GM19351 (cell line): ENCODE data around the gene COX14.
"Not testable (repeated sequence)": the region's sequence is repeated elsewhere in the genome, so short reads cannot be mapped to it uniquely, and the experiment has no call there.

Experiments used
- ATAC-seq: cut with Tn5 transposase; IDR thresholded peaks from one replicate; pipeline ENCODE4 v1.9.1; 2021; ENCODE audit warnings: mild to moderate bottlenecking, moderate library complexity; ENCODE audit not compliant: unreplicated experiment

COX14 gene

DNA sequence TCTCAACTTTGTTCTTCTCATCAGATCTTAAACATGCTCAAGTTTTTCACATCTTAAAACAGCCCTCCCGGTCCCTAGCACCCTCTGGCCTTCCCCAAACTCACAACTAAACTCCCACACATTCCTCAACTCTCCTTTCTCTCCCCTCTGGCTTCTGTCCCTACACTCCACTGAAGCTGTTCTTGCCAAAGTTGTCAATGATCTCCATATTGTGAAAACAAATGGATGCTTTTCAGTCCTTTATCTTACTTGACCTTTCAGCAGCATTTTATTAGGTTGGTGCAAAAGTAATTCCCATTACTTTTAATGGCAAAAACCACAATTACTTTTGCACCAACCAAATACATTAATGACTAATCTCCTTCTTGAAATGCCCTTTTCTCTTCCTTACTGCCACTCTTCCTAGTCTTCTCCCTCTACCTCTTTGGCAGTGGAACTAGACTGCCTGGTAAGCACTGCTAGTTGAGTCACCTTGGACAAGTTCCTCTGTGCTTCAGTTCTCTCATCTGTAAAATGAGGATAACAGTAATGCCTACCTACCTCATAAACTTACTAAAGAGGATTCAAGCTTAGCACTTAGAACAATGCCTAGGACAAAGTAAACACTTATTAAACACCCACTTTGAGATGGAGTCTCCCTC, 39.1 kb downstream of the COX14 start:
- no peak for ATAC-seq

DNA sequence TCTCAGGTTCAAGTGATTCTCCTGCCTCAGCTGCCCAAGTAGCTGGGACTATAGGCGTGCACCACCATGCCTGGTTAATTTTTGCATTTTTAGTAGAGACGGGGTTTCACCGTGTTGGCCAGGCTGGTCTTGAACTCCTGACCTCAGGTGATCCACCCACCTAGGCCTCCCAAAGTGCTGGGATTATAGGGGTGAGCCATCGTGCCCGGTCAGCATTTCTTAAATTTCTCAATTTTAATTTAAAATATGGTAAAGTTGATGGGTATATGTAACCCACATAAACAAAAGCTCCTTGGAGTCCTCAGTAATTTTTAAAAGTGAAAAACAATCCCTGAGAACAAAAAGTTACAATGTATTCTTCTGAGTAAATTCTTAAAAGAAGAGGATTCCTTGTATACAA, 42.9 kb downstream of the COX14 start:
- ATAC-seq = not testable (repeated sequence)

DNA sequence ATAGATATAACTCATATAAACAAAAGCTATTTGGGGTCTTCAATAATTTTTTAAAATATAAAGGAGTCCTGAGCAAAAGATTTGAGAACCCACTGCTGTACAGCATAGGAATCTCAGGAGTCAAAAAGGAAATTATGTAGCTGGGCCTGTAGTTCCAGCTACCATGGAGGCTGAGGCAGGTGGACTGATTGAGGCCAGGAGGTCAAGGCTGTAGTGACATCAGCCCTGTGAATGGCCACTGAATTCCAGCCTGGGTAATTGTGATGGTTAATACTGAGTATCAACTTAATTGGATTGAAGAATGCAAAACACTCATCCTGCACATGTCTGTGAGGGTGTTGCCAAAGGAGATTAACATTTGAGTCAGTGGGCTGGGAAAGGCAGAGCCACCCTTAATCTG, 44.6 kb downstream of the COX14 start:
- no peak for ATAC-seq

DNA sequence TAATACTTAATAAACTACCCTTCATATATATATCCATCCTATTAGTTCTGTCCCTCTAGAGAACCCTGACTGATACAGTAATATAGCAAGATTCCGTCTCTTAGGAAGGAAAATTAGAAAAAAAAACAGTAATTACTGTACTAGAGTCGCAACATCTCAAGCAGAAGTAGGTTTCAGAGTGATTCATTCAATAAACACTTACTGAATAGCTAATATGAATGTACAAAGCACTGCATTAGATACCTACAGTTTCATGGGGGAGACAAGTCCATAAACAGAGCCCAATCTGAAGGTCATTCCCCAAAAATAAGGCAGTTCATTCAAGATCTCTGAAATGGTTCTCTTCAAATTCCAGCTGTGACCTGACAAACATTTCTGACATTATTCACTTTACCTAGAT, 45.2 kb downstream of the COX14 start:
- ATAC-seq = no peak

DNA sequence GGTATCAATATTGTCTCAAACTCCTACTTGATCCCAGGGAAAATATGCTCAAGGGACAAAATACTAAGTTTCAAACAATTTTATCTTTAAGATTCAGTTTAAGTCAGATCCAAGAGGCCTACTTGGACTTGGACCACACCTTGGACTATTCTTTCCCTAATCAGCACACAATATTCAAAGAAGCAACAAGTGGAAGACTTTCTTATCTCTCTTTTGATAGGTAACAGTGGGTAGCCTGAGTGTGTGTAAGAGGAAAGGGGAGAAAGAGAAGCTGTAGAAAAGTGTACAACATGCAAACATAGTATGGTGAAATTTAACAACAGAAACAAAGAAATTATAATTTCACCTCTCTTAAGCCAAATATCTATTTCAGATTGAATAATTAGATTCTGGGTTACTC, 48.6 kb downstream of the COX14 start:
- no peak for ATAC-seq

DNA sequence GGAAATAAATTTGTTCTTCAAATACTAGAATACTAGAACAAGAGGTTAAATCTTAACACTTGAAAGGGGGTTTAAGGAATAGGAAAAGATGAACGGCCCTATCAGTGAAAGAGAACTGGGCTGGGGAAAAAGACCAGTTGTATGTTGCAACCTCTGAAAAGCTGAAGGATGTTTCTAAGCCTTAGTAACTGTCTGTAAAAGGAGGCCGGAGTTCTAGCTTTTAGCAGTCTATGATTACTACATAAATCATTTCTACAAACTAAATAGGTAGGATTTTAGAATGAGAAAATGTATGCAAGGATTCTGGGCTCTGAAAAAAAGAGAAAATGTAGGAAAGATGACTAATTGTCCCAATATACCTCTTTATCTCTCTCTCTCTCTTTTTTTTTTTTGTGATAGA, 50.2 kb downstream of the COX14 start:
- ATAC-seq = no peak

DNA sequence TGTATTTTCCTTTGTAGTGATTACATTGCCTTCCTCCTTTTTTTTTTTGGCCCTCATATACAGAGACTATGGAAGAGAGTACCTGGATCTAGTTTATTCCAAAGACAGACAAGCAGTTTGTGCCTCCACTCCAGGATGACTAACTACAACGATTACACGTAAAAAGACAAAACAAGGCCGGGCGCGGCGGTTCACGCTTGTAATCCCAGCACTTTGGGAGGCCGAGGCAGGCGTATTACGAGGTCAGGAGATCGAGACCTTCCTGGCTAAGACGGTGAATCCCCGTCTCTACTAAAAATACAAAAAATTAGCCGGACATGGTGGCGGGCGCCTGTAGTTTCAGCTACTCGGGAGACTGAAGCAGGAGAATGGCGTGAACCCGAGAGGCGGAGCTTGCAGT, 52.9 kb downstream of the COX14 start:
- no peak for ATAC-seq

DNA sequence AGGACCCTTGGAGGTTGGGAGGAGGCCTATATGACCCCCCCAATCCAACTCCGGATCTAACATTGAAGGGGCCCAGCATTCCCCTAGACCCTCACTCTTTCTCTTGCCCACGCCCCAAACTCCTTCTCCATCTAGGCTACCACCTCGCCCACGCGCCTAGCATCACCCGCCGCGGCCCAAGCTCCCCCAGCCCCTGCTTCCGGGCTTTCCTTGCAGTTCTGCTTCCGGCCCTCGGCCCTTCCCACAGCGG, 54.7 kb downstream of the COX14 start:
- ATAC-seq = peak; percentile 33

DNA sequence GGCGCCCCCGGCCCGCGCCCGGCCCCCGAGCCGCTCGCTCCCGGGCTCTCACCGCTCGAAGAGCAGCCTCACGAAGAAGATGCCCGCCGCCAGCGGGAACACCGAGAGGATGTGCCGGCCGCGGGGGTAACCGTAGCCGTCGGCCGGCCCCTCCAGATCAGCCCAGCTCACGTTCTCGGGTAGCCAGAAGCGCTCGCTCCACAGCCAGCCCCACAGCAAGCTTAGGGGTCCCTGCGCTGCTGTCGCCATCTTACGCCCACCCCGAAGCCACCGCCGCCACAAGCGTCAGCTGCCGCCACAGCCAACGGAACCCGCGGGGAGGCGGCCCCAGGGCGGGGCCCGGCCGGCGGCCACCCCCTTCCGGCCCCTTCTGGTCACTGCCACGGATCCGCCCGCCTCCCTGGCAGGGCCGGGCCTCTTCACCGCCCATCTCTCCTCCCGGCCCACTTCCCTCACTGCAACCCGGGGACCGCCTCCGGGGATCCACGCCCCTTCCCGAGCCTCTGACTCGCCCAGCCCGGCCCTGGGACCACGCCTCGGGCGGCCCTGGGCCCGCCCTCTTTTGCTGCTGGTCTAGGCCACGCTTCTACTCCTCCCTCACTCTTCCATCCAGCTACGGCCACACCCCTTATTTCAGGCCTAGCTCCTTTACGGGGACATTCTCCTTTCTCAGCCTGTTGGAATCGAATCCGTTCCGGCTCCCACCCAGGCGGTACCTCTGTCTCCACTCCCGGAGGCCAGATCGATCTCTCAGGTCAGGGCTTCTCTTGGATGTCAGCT, 55.2 kb downstream of the COX14 start, which contains the start of gene CERS5:
TSS of gene CERS5 (minus strand) at position 321 of the 780 bp plus-strand sequence. CDS start at position 249, 72 bp downstream.
- ATAC-seq = peak; percentile 98
